RWPE1 (cell line): ENCODE measurements around the gene UTF1.

Source experiments
- CTCF ChIA-PET: fragments of 350-600 bp; sonication (Branson Sonifier 250); formaldehyde crosslinking; extraction: SDS; loops from one replicate; lab custom pipeline; 2021; lab: Yijun Ruan, JAX
- POLR2A ChIA-PET: fragments of 400-600 bp; formaldehyde crosslinking; extraction: SDS; loops from one replicate; lab custom pipeline; 2020; ENCODE audit warnings: antibody characterized with exemption; ENCODE audit not compliant: low non-redundant PET; lab: Yijun Ruan, JAX
- DNase-seq: peaks from one replicate; pipeline ENCODE4 v3.0.0; 2012; ENCODE audit warnings: low spot score
- H3K27ac ChIP-seq: fragments of 450-650 bp; 2 replicates; pipeline ENCODE4 v1.5.1; 2017
- CTCF ChIP-seq: fragments of 450-650 bp; conservative IDR thresholded peaks from 2 replicates; pipeline ENCODE4 v1.5.1; 2017; ENCODE audit warnings: low read depth, mild to moderate bottlenecking

Gene UTF1

DNA sequence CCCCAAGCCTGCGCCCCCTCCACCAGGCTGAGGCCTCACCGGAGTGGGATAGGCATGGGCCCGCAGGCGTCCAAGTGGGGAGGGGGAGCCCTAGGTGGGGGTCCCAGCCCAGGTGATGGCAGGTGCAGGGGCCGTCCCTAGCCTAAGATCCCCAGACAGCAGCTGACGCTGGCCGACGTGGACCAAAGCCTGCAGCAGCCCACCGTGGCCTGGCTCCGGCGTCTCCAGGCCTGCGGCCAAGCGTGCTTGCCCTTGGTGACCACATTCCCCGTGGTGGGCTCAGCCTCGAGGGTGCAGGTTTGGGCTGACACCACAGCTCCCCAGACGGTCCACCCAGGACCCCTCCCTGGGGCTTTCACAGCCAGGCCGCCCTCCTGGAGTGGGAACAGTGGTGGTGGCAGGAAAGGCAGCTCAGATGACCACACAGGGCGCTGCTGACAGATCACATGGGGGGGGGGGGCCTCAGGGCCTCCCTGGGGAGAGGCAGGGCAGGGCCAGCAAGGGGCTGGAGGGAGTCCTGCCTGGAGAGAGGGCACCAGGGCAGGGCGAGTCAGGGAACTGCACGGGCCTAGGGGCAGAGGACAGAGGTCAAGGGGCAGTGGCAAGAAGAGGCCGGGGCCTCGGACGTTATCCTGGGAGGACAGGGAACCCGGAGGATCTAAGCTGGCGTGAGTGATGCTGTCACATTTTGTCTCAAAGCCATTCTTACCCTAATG is 47.4 kb downstream of the UTF1 start:
- no peak for DNase-seq
- ChIA-PET CTCF (interaction anchor here (0.6 to 1.6 kb wide), 4 partner anchors 30 to 52 kb away, joined by 3 to 5 read pairs (median 4); no protein-coding TSS in a partner anchor), POLR2A (interaction anchor here (1.0 kb wide), 1 partner anchor 16 kb away, joined by 5 read pairs; no protein-coding TSS in a partner anchor)
- H3K27ac ChIP-seq: peak overlapping the region; percentile 89
- TF ChIP-seq CTCF: no peak

DNA sequence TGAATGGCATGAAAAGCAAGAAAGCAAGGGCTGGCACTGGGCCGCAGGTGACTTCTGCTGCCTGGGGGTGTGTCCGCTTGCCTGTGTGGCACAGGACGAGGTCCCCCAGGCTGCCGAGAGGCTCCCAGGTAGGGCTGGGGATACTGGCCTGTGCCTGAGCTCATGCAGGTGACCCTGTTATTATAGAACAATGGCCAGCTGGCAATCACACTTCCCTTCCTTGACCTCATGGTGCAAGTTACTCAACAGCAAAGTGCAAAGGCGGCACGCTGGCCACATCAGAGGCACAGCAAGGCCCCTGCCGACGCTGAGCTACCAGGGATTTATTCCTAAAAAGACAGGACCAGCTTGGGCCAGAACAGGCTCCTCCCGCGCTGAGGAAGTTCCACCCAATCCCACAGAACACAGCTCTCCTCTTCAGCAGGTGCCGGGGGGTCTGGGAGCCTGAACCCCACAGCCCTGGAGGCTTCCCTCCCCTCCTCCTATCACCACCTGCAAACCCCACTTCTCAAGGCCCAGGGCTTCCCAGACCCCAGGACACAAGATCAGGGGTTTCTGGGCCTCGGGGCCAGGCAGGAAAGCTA is 48.1 kb downstream of the UTF1 start:
- H3K27ac ChIP-seq: peak overlapping the region; percentile 89
- POLR2A ChIA-PET: interaction anchor here (1.0 kb wide), 1 partner anchor 17 kb away, joined by 5 read pairs; no protein-coding TSS in a partner anchor
- no peak for DNase-seq
- CTCF ChIA-PET: interaction anchor here (0.6 to 1.6 kb wide), 5 partner anchors 19 to 52 kb away, joined by 3 to 8 read pairs (median 5); no protein-coding TSS in a partner anchor
- TF ChIP-seq CTCF: no peak

DNA sequence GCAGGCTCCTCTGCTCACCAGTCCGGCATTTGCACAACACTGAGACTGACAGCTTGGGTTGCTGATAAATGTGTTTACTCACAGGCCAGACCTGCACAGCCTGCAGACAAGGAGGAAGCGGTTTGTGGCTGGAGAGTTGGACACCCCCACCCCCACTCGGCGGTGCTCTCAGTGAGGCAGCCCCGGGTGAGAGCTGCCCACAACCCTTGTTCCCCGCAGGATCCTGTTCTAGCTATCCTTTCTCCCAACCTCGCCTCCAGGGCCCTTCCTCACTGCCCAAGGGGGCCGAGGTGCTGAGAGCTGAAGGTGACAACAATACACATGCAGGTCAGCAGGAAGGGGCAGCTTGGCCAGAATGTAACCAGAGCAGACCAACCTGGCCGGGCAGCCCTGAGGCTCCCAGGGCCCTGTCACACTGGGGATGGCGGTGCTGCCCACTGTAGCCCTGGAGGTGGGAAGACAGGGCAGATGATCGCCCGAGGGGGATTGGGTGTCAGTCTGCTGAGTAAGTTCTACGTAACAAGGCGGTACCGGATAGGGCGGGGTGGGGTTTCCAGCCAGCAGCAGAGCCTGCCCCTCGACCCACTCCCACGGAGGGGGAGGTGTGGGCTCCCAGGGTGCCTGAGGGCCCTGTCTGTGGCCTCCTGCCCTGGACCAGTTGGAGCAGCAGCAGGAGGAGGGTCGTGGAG is 48.7 kb downstream of the UTF1 start:
- peak; percentile 90 for DNase-seq
- CTCF ChIA-PET: interaction anchor here (0.6 to 1.6 kb wide), 5 partner anchors 20 to 51 kb away, joined by 3 to 8 read pairs (median 5); no protein-coding TSS in a partner anchor
- peak overlapping the region; percentile 89 for H3K27ac ChIP-seq
- TF ChIP-seq CTCF: no peak
- POLR2A ChIA-PET: interaction anchor here (0.6 to 1.0 kb wide), 3 partner anchors 18 to 32 kb away, joined by 3 to 5 read pairs (median 5); no protein-coding TSS in a partner anchor

GRCh38 chr10:133279326-133280226 is 49.6 kb downstream of the UTF1 start:
- ChIA-PET CTCF (interaction anchor here (1.1 to 1.6 kb wide), 3 partner anchors 33 to 50 kb away, joined by 3 to 8 read pairs (median 5); no protein-coding TSS in a partner anchor), POLR2A (interaction anchor here (0.8 kb wide), 1 partner anchor 22 kb away, joined by 3 read pairs; no protein-coding TSS in a partner anchor)
- no peak for TF ChIP-seq CTCF
- DNase-seq: no peak
- peak overlapping the region; percentile 89 for H3K27ac ChIP-seq

GRCh38 chr10:133280391-133281059 is 50.5 kb downstream of the UTF1 start:
- POLR2A ChIA-PET: interaction anchor here (0.7 kb wide), 1 partner anchor 27 kb away, joined by 8 read pairs; no protein-coding TSS in a partner anchor
- TF ChIP-seq CTCF: no peak
- no peak for DNase-seq
- CTCF ChIA-PET: interaction anchor here (1.1 kb wide), 1 partner anchor 49 kb away, joined by 3 read pairs; no protein-coding TSS in a partner anchor
- peak overlapping the region; percentile 89 for H3K27ac ChIP-seq
